GM19455 (cell line): ENCODE data around the gene NSUN7.

ENCODE experiments used
- ATAC-seq: cut with Tn5 transposase; IDR thresholded peaks from one replicate; pipeline ENCODE4 v1.9.1; 2021; ENCODE audit not compliant: unreplicated experiment

Gene NSUN7

GRCh38 chr4:40843696-40844095 is 93.9 kb downstream of the NSUN7 start:
- no peak for ATAC-seq

GRCh38 chr4:40844261-40844660 is 94.5 kb downstream of the NSUN7 start:
- ATAC-seq, result no peak

DNA sequence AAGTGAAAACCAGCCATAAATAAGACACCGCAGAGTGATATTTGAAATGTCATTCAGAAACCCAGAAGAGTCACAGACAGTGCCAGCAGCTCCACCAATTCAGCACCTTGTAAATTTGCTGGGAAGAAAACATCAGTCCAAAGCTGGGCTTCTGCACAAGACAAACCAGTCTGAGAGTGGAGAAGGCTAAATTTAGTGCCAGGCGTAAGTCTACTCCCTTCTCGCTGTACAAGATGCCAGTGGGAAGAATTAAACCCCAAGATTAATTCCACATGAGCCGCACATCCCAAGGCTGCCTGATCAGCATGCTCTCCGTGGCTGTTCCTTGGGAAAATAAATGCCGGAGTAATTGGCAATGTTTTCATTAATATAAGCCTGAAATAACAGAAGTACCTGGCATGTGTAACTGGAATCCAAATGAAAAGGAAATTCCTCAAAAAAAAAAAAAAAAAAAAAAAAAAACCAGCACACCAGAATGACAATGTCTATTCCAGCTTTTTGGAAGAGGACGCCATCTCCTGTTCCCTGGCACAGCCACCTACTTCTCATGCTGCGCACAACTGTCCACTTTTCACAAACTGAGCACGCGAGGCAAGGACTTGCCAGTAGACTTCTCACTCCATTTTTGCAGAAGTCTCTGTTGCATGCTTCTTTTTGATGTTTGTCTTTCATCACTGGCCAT is 95.5 kb downstream of the NSUN7 start:
- no peak for ATAC-seq

DNA sequence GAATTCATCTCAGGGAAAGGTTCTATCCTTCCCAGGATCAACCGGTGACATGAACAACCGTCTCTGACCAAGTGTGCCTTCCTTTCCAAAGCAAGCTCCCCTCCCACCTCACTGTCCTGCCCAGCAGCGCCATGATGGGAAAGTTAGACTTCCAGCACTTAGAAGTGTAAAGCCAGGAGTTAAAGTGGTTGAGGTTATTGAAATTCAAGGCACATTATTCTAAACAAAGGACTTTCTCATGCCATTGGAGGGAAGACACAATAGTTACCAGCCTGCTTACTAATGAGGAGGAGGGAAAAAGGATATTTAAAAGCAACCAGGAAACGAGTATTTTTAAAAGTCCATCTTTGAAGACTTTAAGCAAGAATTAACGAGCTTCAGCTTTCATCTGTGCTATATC is 96.8 kb downstream of the NSUN7 start:
- ATAC-seq, result no peak

GRCh38 chr4:40848251-40848650 is 98.5 kb downstream of the NSUN7 start:
- no peak for ATAC-seq

GRCh38 chr4:40848940-40849339 is 99.2 kb downstream of the NSUN7 start:
- no peak for ATAC-seq

DNA sequence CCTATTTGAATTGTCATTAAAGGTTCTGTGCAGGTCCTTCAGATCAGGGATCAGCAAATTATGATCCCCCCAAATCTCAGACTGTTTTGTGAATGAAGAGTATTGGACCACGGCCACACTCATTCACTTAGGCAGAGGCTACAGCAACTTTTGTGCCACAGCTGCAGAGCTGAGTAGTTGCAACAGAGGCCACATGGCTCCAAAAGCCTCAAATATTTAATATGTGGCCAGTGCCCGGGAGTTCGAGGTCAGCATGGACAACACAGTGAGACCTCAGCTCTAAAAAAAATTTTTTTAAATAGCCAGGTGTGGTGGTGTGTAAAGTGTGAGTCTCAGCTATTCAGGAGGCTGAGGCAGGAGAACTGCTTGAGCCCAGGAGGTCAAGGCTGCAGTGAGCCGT is 100.7 kb downstream of the NSUN7 start:
- no peak for ATAC-seq

DNA sequence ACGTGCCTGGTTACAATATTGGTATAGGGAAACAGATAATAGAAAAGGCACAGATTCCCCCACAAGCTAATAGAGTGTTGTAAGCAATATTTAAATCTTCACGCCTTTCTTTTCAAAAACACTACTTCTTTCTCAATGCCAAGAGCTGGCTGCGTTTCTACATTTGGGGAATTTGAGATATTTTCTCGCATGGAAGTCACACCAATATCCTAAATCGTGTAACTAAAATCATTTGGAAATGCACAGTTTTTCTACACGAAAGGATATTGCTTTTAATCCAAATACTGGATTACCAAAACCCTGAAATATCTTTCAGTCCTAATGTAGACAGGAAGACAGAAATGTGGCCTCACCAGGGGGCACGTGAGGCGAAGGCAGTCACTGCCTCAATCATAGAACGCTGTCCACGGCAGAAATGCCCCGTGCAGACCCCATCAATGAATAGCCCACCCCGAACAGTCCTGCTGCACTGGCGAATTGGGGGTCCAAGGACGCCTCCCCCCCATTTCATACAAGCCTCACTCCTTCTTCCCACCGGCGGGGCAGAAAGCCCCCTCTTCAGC is 106.6 kb downstream of the NSUN7 start:
- no peak for ATAC-seq

GRCh38 chr4:40856840-40857362 is 107.1 kb downstream of the NSUN7 start:
- ATAC-seq, result peak; percentile 93

- ATAC-seq, result no peak
These were observed 108.2 kb downstream of the NSUN7 start for GRCh38 chr4:40857956-40858355.

- no peak for ATAC-seq
These were observed 109.2 kb downstream of the NSUN7 start for GRCh38 chr4:40858962-40859361.
